NCI-H2171 treated with DMSO at 0.1 percent for 48 hours (cell line): Measurements from ENCODE around the gene NOL11.
A peak's percentile ranks its signal among the peaks of the same experiment; 100 is the strongest.
"Not testable (repeated sequence)": the region's sequence is repeated elsewhere in the genome, so short reads cannot be mapped to it uniquely, and the experiment has no call there.

Source experiments
- DNase-seq: peaks from one replicate; lab custom pipeline; 2025; lab: John Stamatoyannopoulos, UW

Gene NOL11

GRCh38 chr17:67708378-67708777 lies 9.4 kb upstream of the NOL11 start:
- DNase-seq: no peak

GRCh38 chr17:67711916-67712315 lies 5.8 kb upstream of the NOL11 start:
- DNase-seq: no peak

DNA sequence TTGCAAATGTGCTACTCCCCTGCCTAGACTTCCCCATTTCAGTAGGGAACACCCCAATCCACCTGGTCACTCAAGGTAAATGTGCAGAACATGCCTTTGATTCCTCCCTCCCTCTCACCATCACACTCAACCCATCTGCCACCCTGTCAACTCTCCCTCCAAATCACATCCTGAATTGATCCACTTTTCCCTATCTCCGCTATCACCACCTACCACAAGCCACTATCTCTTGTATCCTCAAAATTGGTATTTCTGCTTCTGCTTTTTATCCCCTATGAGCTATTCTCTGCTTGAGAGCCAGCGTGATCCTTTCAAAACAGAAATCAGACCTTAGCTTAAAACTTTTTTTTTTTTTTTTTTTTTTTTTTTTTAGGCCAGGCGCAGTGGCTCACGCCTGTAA lies 5.4 kb upstream of the NOL11 start:
- DNase-seq: no peak

- DNase-seq: no peak
Observed at GRCh38 chr17:67713169-67713568, 4.6 kb upstream of the NOL11 start.

- DNase-seq: no peak
Observed at GRCh38 chr17:67716405-67716798, 1.3 kb upstream of the NOL11 start.

DNA sequence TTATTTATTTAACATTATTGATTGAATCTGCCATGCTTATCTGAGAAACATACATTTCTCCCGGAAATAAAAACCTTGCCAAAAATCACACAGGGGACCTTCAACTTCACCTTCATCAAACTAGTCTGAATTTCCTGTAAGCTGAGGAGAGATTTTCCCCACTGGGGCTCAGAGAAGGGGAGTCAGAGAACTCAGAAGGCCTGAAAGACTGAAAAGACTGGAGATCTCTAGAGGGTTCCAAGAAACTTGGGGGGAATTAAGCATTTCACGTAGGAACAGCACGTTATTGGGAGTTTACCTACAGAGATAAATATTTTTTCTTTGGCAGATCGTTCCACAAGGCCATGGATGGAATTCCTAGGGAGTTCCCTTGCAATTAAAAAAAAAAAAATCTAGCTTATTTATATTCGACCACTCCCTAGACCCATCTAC lies 528 bp upstream of the NOL11 start:
- no peak for DNase-seq

GRCh38 chr17:67718325-67718941 lies 697 bp downstream of the NOL11 start:
- DNase-seq: no peak

DNA sequence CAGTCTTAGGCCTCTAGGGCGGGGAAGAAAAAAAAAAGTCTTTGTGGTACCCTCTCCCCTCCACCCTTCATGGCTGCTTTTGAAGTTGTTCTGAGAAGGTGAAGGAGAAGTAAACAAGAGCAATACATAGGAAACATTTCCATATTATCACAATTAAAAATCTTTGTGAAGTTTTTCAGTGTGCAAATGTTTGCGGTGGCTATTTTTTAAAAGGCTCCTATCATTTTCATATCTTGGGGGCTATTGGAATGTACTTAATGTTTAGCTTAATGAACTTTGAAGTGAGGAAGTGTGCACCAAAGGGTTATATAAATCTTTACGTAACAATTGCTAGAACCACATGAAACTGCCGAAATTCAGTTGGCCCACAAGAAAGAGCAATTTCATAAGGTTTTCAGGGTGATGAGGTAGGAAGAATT lies 7.6 kb downstream of the NOL11 start:
- DNase-seq: no peak

- DNase-seq: no peak
Observed at GRCh38 chr17:67725807-67726206, 8.1 kb downstream of the NOL11 start.

- not testable (repeated sequence) for DNase-seq
Observed at GRCh38 chr17:67727152-67728039, 9.7 kb downstream of the NOL11 start.

DNA sequence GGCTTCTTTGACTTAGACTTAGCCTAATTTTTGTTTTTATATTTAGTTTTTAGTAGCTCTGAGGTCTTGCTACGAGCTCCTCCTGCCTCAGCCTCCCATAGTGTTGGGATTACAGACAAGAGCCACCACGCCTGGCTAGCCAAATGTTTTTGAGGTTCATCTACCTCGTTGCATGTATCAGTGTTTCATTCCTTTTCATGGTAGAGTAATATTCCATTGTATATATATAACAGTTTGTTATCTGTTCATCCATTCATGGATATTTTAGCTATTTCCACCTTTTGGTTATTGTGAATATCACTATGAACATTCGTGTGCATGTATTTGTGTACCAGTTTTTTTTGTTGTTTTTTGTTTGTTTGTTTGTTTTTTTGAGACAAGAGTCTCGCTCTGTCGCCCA lies 12.2 kb downstream of the NOL11 start:
- DNase-seq: no peak

- DNase-seq: no peak
Observed at GRCh38 chr17:67730731-67731130, 13.0 kb downstream of the NOL11 start.

DNA sequence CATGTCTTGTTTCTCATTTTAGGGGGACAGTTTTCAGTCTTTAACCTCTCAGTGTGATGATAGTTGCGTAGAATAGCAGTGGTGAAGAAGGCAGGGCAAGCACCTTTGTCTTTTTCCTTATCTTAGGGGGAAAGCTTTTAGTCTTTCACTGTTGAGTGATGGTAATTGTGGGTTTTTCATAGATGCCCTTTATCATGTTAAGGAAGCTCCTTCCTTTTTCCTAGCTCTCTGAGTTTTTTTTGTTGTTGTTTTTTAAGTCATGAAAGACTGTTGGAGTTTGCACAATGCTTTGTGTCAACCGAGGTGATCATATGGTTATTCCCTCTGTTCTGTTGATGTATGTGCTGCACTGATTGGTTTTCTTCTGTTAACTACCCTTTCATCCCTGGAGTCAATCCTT lies 15.7 kb downstream of the NOL11 start:
- no peak for DNase-seq

- DNase-seq: no peak
Observed at GRCh38 chr17:67737145-67737544, 19.4 kb downstream of the NOL11 start.

GRCh38 chr17:67742025-67742424 lies 24.3 kb downstream of the NOL11 start:
- DNase-seq: no peak

- DNase-seq: no peak
Observed at GRCh38 chr17:67746704-67747571, 29.2 kb downstream of the NOL11 start.

- no peak for DNase-seq
Observed at GRCh38 chr17:67747681-67748235, 30.0 kb downstream of the NOL11 start.

DNA sequence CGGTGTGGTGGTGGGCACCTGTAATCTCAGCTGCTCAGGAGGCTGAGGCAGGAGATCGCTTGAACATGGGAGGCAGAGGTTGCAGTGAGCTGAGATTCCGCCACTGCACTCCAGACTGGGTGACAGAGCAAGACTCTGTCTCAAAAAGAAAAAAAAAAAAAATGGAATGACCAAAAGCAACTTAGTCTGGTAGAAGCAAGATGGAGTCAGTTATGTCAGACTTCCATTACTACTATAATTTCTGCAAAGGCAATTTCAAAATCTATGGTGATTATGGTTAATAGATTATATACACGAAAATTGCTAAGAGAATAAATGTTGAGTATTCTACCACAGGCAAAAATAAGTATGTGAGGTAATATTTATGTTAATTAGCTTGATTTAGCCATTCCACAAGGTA lies 32.3 kb downstream of the NOL11 start:
- no peak for DNase-seq

- peak; percentile 86 for DNase-seq
Observed at GRCh38 chr17:67751101-67752074, 33.7 kb downstream of the NOL11 start.

DNA sequence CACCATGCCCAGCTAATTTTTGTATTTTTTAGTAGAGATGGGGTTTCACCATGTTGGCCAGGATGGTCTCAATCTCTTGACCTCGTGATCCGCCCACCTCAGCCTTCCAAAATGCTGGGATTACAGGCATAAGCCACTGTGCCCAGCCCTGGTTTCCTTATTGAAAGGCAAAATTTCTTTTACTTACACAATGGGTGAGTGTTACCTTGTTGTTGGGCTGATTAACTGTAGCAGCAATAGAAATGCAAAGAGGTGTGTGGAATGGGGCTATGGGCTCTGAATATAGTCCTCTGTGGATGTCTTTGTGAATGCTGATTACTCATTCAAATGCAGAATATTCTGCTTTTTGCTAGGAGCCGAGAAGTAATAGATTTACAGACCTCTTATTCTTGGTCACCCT lies 34.4 kb downstream of the NOL11 start:
- not testable (repeated sequence) for DNase-seq

- no peak for DNase-seq
Observed at GRCh38 chr17:67753026-67753425, 35.3 kb downstream of the NOL11 start.
